Measurements from ENCODE around the gene SLC13A5. TPM values are rescaled to one million over a fixed set of nuclear protein-coding genes. Genes with fewer than 3 reads are reported as not detected.

The SLC13A5 gene
- total RNA-seq, 1 donor from 2014 or later, result 0.21 TPM

DNA sequence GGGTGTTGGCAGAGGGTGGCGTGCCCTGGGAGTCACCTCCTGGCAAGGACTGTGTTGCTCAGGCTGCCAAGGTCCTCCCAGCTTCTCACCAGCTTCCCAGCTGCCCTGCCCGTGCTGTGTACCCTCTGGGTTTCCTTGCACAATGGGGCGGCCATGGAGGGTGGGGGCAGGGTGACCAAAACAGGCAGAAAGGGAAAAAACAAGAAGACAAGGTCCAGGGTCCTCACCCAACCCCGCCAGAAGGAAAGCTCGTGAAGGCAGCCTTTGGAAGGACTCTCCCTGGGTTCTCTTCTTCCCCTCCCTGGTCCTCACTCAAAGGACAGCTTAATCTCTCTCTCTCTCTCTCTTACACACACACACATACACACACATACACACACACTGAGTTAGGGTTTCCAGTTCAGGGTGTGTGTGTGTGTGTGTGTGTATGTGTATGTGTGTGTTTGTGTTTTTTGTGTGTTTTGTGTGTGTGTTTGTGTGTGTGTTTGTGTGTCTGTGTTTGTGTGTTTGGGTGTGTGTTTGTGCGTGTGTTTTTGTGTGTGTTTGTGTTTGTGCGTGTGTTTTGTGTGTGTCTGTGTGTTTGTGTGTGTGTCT lies 2.0 kb downstream of the SLC13A5 start:
- H3K4me3 ChIP-seq, result no peak overlapping the region
- H3K4me1 ChIP-seq, result no peaks in the 10 kb centered on the region
- DNase-seq (ENCODE audit: low spot score in 2 of 2), result no peak
- no peaks in the 10 kb centered on the region for H3K36me3 ChIP-seq
- TF ChIP-seq, protein P1, sequence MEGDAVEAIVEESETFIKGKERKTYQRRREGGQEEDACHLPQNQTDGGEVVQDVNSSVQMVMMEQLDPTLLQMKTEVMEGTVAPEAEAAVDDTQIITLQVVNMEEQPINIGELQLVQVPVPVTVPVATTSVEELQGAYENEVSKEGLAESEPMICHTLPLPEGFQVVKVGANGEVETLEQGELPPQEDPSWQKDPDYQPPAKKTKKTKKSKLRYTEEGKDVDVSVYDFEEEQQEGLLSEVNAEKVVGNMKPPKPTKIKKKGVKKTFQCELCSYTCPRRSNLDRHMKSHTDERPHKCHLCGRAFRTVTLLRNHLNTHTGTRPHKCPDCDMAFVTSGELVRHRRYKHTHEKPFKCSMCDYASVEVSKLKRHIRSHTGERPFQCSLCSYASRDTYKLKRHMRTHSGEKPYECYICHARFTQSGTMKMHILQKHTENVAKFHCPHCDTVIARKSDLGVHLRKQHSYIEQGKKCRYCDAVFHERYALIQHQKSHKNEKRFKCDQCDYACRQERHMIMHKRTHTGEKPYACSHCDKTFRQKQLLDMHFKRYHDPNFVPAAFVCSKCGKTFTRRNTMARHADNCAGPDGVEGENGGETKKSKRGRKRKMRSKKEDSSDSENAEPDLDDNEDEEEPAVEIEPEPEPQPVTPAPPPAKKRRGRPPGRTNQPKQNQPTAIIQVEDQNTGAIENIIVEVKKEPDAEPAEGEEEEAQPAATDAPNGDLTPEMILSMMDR (IDR thresholded peaks at IDR 0.05), result no peak
- peaks cover 0 to 7% of the 10 kb centered on the region in 2 donors for H3K9me3 ChIP-seq
- no peak overlapping the region for H3K27ac ChIP-seq
- H3K27me3 ChIP-seq, result peaks cover 16% of the 10 kb centered on the region
- intact Hi-C loops (cut with DNase I), result no loop called here

DNA sequence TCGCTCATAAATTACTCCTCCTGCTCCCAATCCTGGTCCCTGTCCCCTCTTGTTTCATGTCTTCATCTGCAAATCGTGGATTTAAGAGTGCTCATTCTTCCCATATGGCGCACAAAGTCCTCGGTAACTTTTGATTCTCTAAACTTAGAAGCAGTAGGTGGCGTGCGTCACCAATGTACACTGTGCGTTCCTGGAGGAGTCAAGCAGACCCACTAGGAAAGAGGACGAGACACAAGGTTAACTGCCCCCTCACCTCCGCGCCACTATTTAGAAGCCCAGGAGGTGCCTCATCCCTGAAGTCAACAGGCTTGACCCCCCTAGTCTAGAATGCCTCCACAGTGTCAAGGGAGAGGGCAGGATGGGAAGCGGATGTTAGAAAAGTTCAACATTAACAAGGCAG lies 2.9 kb downstream of the SLC13A5 start:
- Histone ChIP-seq H3K27ac (no peak overlapping the region), H3K4me1 (no peaks in the 10 kb centered on the region), H3K27me3 (peaks cover 16% of the 10 kb centered on the region), H3K9me3 (peaks cover 0 to 7% of the 10 kb centered on the region in 2 donors), H3K36me3 (no peaks in the 10 kb centered on the region), H3K4me3 (no peak overlapping the region)
- intact Hi-C loops (cut with DNase I), result no loop called here
- DNase-seq (ENCODE audit: low spot score in 2 of 2), result peak in 1 of 2 donors; percentile 21
- TF ChIP-seq, protein P1 (IDR thresholded peaks at IDR 0.05), result no peak

DNA sequence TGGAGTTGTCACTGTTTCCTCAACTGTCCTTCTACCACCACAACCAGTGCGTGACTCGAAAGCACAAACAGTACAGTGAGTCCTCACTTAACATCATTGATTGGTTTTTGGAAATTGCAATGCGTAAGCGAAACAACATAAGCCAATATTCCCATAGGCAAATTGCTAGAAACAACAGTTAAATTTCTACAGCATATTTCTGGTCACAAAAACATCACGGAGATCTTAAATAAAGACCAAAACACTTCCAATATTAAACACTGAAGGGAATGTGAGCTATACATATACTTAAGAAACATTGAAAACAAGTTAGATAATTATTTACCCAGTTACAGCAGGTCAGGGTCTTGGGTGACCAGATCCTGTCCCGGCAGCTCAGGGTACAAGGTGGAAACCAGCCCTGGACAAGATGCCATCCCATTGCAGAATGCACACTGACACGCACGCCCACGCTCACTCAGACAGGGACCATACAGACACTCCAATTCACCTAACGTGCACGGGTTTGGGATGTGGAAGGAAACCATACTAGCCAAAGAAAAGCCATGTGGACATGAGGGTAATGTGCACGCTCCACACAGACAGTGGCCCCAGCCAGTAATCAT lies 4.7 kb downstream of the SLC13A5 start:
- H3K9me3 ChIP-seq, result no peaks in the 10 kb centered on the region
- intact Hi-C loops (cut with DNase I), result no loop called here
- no peak overlapping the region for H3K27ac ChIP-seq
- H3K36me3 ChIP-seq, result no peaks in the 10 kb centered on the region
- H3K4me3 ChIP-seq, result no peak overlapping the region
- peaks cover 14% of the 10 kb centered on the region for H3K27me3 ChIP-seq
- DNase-seq (ENCODE audit: low spot score in 2 of 2), result peak in 1 of 2 donors; percentile 33
- no peaks in the 10 kb centered on the region for H3K4me1 ChIP-seq
- TF ChIP-seq, protein P1 (IDR thresholded peaks at IDR 0.05), result no peak

DNA sequence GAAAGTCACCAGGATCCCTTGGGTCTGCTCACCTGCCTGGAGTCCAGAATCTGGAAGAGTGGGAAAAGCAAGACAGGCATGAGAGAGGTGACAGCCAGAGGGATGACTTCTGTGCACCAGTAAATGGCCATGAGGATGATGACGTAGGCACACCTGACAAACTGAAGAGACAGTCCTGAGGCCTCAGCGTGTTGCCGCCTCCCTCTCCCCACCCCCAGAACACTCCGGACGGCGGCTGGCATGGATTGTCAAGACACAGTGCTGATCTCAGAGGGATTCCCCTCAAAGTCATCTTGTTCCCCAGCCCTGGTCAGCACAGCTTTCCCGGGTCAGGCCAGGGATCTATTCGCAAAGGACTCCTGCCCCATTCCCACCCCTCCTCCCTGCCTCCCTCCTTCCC lies 6.2 kb downstream of the SLC13A5 start:
- Histone ChIP-seq H3K4me3 (no peak overlapping the region), H3K27ac (no peak overlapping the region), H3K4me1 (no peaks in the 10 kb centered on the region), H3K36me3 (no peaks in the 10 kb centered on the region), H3K9me3 (no peaks in the 10 kb centered on the region), H3K27me3 (no peaks in the 10 kb centered on the region)
- TF ChIP-seq, protein P1 (IDR thresholded peaks at IDR 0.05), result no peak
- intact Hi-C loops (cut with DNase I), result no loop called here
- peak in 1 of 2 donors; percentile 13 for DNase-seq (ENCODE audit: low spot score in 2 of 2)

DNA sequence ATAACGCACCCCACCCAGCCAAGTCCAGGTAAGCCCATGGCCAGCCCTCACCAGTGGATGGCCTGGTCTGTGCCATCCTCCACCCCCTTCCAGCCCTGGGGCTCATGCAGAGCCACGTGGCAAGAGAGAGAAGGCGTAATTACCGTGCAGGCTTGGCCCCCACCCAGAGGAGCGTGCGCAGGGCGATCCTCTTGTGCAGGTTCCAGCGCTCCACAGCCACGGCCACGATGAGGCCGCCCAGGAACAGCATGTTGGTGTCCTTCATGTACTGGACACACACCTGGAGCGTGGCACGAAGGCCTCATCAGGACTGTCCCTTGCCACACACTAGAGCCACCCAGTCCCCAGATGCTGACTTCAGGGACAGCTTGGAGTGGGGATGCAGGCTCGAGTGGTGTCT lies 6.7 kb downstream of the SLC13A5 start:
- Histone ChIP-seq H3K36me3 (no peaks in the 10 kb centered on the region), H3K27me3 (no peaks in the 10 kb centered on the region), H3K27ac (no peak overlapping the region), H3K4me1 (no peaks in the 10 kb centered on the region), H3K4me3 (no peak overlapping the region), H3K9me3 (no peaks in the 10 kb centered on the region)
- TF ChIP-seq, protein P1 (IDR thresholded peaks at IDR 0.05), result no peak
- DNase-seq (ENCODE audit: low spot score in 2 of 2), result peak in 1 of 2 donors; percentile 46
- intact Hi-C loops (cut with DNase I), result no loop called here
